ENCODE measurements around the gene TRAF3.

DNA sequence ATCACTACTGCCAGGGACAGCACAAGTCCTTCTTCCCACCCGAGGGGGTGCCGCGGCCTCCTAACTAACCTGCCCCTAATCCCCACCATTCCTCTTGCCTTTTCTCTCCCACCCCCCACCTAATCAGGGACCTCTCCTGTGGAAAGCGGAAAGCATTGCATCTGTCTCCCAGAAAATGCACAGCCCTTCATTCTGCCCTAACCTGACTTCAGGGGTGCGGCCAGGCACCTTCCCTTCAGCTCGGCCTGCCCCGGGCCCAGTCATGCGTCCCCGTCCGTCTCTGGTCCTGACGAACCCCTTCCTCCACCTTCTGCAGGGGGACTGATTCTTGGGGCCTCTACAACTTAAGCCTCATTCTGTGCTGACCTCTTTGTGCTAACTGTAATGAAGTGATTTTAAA is 43.9 kb upstream of the TRAF3 start:
- no peak for TF ChIP-seq POLR2AphosphoS5 (IDR thresholded peaks at IDR 0.05; ENCODE audit: low read depth)
- TF ChIP-seq GABPA (IDR thresholded peaks at IDR 0.05; ENCODE audit: low read depth) = no peak
- TF ChIP-seq, protein P1, sequence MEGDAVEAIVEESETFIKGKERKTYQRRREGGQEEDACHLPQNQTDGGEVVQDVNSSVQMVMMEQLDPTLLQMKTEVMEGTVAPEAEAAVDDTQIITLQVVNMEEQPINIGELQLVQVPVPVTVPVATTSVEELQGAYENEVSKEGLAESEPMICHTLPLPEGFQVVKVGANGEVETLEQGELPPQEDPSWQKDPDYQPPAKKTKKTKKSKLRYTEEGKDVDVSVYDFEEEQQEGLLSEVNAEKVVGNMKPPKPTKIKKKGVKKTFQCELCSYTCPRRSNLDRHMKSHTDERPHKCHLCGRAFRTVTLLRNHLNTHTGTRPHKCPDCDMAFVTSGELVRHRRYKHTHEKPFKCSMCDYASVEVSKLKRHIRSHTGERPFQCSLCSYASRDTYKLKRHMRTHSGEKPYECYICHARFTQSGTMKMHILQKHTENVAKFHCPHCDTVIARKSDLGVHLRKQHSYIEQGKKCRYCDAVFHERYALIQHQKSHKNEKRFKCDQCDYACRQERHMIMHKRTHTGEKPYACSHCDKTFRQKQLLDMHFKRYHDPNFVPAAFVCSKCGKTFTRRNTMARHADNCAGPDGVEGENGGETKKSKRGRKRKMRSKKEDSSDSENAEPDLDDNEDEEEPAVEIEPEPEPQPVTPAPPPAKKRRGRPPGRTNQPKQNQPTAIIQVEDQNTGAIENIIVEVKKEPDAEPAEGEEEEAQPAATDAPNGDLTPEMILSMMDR (IDR thresholded peaks at IDR 0.05; ENCODE audit: insufficient read depth, low read length) = no peak

All from HL-60 (cell line).